ENCODE measurements around the gene FXYD5. TPM values are rescaled to one million over a fixed set of nuclear protein-coding genes. Genes with fewer than 3 reads are reported as not detected.

FXYD5 gene
- total and polyA plus RNA-seq, 8 donors = 10.3 to 118 (median 43.8) TPM

GRCh38 chr19:35207391-35207871 lies 52.9 kb downstream of the FXYD5 start:
- no peaks in the 10 kb centered on the region for H3K27me3 ChIP-seq
- WGBS, 5 donors = 73 to 86% (median 77%) methylated on average over 8 of the region's 8 CpGs
- no peak for DNase-seq
- TF ChIP-seq CTCF (IDR thresholded peaks at IDR 0.05) (no peak), POLR2A (IDR thresholded peaks at IDR 0.05) (no peak), POLR2AphosphoS5 (IDR thresholded peaks at IDR 0.05) (no peak), EP300 (IDR thresholded peaks at IDR 0.05) (no peak)
- no peaks in the 10 kb centered on the region for H3K36me3 ChIP-seq
- H3K4me1 ChIP-seq = peaks cover 4 to 24% (median 19%) of the 10 kb centered on the region in 4 donors
- H3K9me3 ChIP-seq = no peaks in the 10 kb centered on the region
- intact Hi-C loops (cut with DNase I; ENCODE audit: low total_unique reads) = no loop called here
- H3K4me3 ChIP-seq = no peak overlapping the region
- H3K27ac ChIP-seq = peak overlapping the region in 2 of 5 donors; percentile 18 to 64

GRCh38 chr19:35208121-35208520 lies 53.6 kb downstream of the FXYD5 start:
- DNase-seq = no peak
- no peaks in the 10 kb centered on the region for H3K9me3 ChIP-seq
- no peaks in the 10 kb centered on the region for H3K27me3 ChIP-seq
- 87 to 96% (median 92%) methylated on average over 8 of the region's 8 CpGs for WGBS, 5 donors
- H3K27ac ChIP-seq = peak overlapping the region in 1 of 5 donors; percentile 64
- H3K36me3 ChIP-seq = no peaks in the 10 kb centered on the region
- no peak overlapping the region for H3K4me3 ChIP-seq
- intact Hi-C loops (cut with DNase I; ENCODE audit: low total_unique reads) = no loop called here
- H3K4me1 ChIP-seq = peaks cover 9 to 31% (median 20%) of the 10 kb centered on the region in 4 donors
- TF ChIP-seq EP300 (IDR thresholded peaks at IDR 0.05) (no peak), POLR2AphosphoS5 (IDR thresholded peaks at IDR 0.05) (no peak), CTCF (IDR thresholded peaks at IDR 0.05) (no peak), POLR2A (IDR thresholded peaks at IDR 0.05) (no peak)

GRCh38 chr19:35209646-35210045 lies 55.1 kb downstream of the FXYD5 start:
- Histone ChIP-seq H3K27me3 (no peaks in the 10 kb centered on the region), H3K9me3 (no peaks in the 10 kb centered on the region), H3K36me3 (no peaks in the 10 kb centered on the region), H3K27ac (no peak overlapping the region), H3K4me1 (peaks cover 19 to 45% (median 35%) of the 10 kb centered on the region in 4 donors), H3K4me3 (no peak overlapping the region)
- no peak for TF ChIP-seq EP300 (IDR thresholded peaks at IDR 0.05)
- TF ChIP-seq CTCF (IDR thresholded peaks at IDR 0.05) = no peak
- no peak for TF ChIP-seq POLR2A (IDR thresholded peaks at IDR 0.05)
- no peak for TF ChIP-seq POLR2AphosphoS5 (IDR thresholded peaks at IDR 0.05)
- intact Hi-C loops (cut with DNase I; ENCODE audit: low total_unique reads) = no loop called here
- no peak for DNase-seq
- WGBS, 5 donors = 68 to 76% (median 74%) methylated on average over 4 of the region's 4 CpGs

GRCh38 chr19:35211545-35212230 lies 57.2 kb downstream of the FXYD5 start:
- TF ChIP-seq EP300 (IDR thresholded peaks at IDR 0.05) (no peak), POLR2AphosphoS5 (IDR thresholded peaks at IDR 0.05) (peak in 2 of 3 donors; percentile 9 to 49)
- no peaks in the 10 kb centered on the region for H3K27me3 ChIP-seq
- H3K36me3 ChIP-seq = no peaks in the 10 kb centered on the region
- H3K4me1 ChIP-seq = peaks cover 16 to 25% (median 20%) of the 10 kb centered on the region in 4 donors
- peak overlapping the region in 4 of 5 donors; percentile 60 to 85 (median 77) for H3K27ac ChIP-seq
- intact Hi-C loops (cut with DNase I; ENCODE audit: low total_unique reads) = no loop called here
- no peaks in the 10 kb centered on the region for H3K9me3 ChIP-seq
- 54 to 85% (median 73%) methylated on average over 6 to 7 of the region's 7 CpGs for WGBS, 5 donors
- peak; percentile 51 to 65 for DNase-seq
- no peak overlapping the region for H3K4me3 ChIP-seq

- Histone ChIP-seq H3K36me3 (no peaks in the 10 kb centered on the region), H3K4me1 (peaks cover 14 to 22% (median 18%) of the 10 kb centered on the region in 4 donors), H3K9me3 (no peaks in the 10 kb centered on the region), H3K4me3 (no peak overlapping the region), H3K27me3 (no peaks in the 10 kb centered on the region), H3K27ac (peak overlapping the region in 4 of 5 donors; percentile 60 to 85 (median 77))
- TF ChIP-seq POLR2A (IDR thresholded peaks at IDR 0.05) (no peak), EP300 (IDR thresholded peaks at IDR 0.05) (no peak), CTCF (IDR thresholded peaks at IDR 0.05) (no peak), POLR2AphosphoS5 (IDR thresholded peaks at IDR 0.05) (no peak)
- no peak for DNase-seq
- intact Hi-C loops (cut with DNase I; ENCODE audit: low total_unique reads) = no loop called here
- 65 to 71% (median 70%) methylated on average over 7 of the region's 7 CpGs for WGBS, 5 donors
These were observed 57.7 kb downstream of the FXYD5 start for GRCh38 chr19:35212241-35212640.

All from stomach (tissue), 9 donors.